ENCODE results near the gene CLIP2. TPM values are rescaled to one million over a fixed set of nuclear protein-coding genes. Genes with fewer than 3 reads are reported as not detected.
"Not testable (repeated sequence)": the region's sequence is repeated elsewhere in the genome, so short reads cannot be mapped to it uniquely, and the experiment has no call there.

CLIP2 gene
- polyA plus RNA-seq, 3 donors: 1.1 to 5.2 (median 1.3) TPM

- H3K4me1 Mint-ChIP-seq: peaks cover 31% of the 10 kb centered on the region
- Histone ChIP-seq H2AFZ (ENCODE audit: insufficient read depth, low read depth, low read length, poor library complexity, severe bottlenecking) (peak overlapping the region; percentile 95), H3K9ac (ENCODE audit: insufficient read depth, low read length, poor library complexity, severe bottlenecking) (peak overlapping the region; percentile 79), H3K4me2 (replicated peaks; ENCODE audit: extremely low read depth, low read length, poor library complexity, severe bottlenecking) (peak overlapping the region; percentile 91), H3K4me1 (ENCODE audit: control insufficient read depth in 1 of 2, insufficient read depth in 2 of 2, low read length in 2 of 2) (peaks cover 27 to 36% of the 10 kb centered on the region in 2 donors), H3K9me3 (replicated peaks in 1 of 2; ENCODE audit: control insufficient read depth in 1 of 2, insufficient read depth in 1 of 2, low read length in 2 of 2) (no peaks in the 10 kb centered on the region), H3K27ac (ENCODE audit: low read depth in 1 of 2, low read length in 2 of 2) (peak overlapping the region; percentile 75 to 86), H3K27me3 (ENCODE audit: control insufficient read depth in 2 of 2, insufficient read depth in 2 of 2, low read length in 2 of 2) (no peaks in the 10 kb centered on the region), H3K79me2 (ENCODE audit: insufficient read depth, low read length) (peaks cover 44% of the 10 kb centered on the region), H3K4me3 (replicated peaks in 1 of 3; ENCODE audit: low read depth in 2 of 3, low read length in 3 of 3) (peak overlapping the region; percentile 91 to 97 (median 95)), H3K36me3 (replicated peaks in 1 of 2; ENCODE audit: control insufficient read depth in 1 of 2, insufficient read depth in 2 of 2, low read length in 2 of 2) (peaks cover 11 to 15% of the 10 kb centered on the region in 2 donors), H4K20me1 (ENCODE audit: insufficient read depth, low read length) (peaks cover 4% of the 10 kb centered on the region)
- H3K27me3 Mint-ChIP-seq (ENCODE audit: low read depth in 3 of 3): peaks cover 0 to under 1% (median 0%) of the 10 kb centered on the region in 3 donors
- intact Hi-C loops (cut with micrococcal nuclease): loop anchor here (2.0 to 5.0 kb wide), 2 partner anchors 34 to 37 kb away; partner anchors contain the start of gene CLIP2 (in 1 of the 2)
- 21% methylated on average over 9 of the region's 20 CpGs for WGBS (ENCODE audit: insufficient coverage)
- peak overlapping the region; percentile 92 to 96 for H3K4me3 Mint-ChIP-seq
- no peak for TF ChIP-seq CTCF (IDR thresholded peaks at IDR 0.05)
- DNase-seq: no peak
- peaks cover 0 to 2% (median 0%) of the 10 kb centered on the region in 7 donors for H3K9me3 Mint-ChIP-seq
- H3K27ac Mint-ChIP-seq: peak overlapping the region; percentile 89 to 98 (median 96)
- H3K36me3 Mint-ChIP-seq: peaks cover 15 to 18% of the 10 kb centered on the region in 2 donors
These were observed 34.3 kb upstream of the CLIP2 start for GRCh38 chr7:74254858-74255379.

- peaks cover 39% of the 10 kb centered on the region for H3K79me2 ChIP-seq (ENCODE audit: insufficient read depth, low read length)
- intact Hi-C loops (cut with micrococcal nuclease): loop anchor here in 1 of 2 donors (2.0 kb wide), 1 partner anchor 33 kb away; the partner anchor contains the start of gene CLIP2
- H3K4me2 ChIP-seq (replicated peaks; ENCODE audit: extremely low read depth, low read length, poor library complexity, severe bottlenecking): peak overlapping the region; percentile 91
- not testable (repeated sequence) for H3K27me3 ChIP-seq (ENCODE audit: control insufficient read depth in 2 of 2, insufficient read depth in 2 of 2, low read length in 2 of 2); H4K20me1 ChIP-seq (ENCODE audit: insufficient read depth, low read length); DNase-seq; H3K9me3 Mint-ChIP-seq; H3K36me3 ChIP-seq (replicated peaks in 1 of 2; ENCODE audit: control insufficient read depth in 1 of 2, insufficient read depth in 2 of 2, low read length in 2 of 2); H3K4me3 Mint-ChIP-seq; H3K27me3 Mint-ChIP-seq (ENCODE audit: low read depth in 3 of 3); H3K9me3 ChIP-seq (replicated peaks in 1 of 2; ENCODE audit: control insufficient read depth in 1 of 2, insufficient read depth in 1 of 2, low read length in 2 of 2)
- H3K4me3 ChIP-seq (replicated peaks in 1 of 3; ENCODE audit: low read depth in 2 of 3, low read length in 3 of 3): peak overlapping the region in 2 of 3 experiments; percentile 91 to 97
- Mint-ChIP-seq H3K36me3 (peaks cover 11 to 13% of the 10 kb centered on the region in 2 donors), H3K27ac (peak overlapping the region in 3 of 7 donors; percentile 61 to 98 (median 68)), H3K4me1 (peaks cover 31% of the 10 kb centered on the region)
- peak overlapping the region; percentile 95 for H2AFZ ChIP-seq (ENCODE audit: insufficient read depth, low read depth, low read length, poor library complexity, severe bottlenecking)
- 82% methylated on average over 3 of the region's 6 CpGs for WGBS (ENCODE audit: insufficient coverage)
- H3K27ac ChIP-seq (ENCODE audit: low read depth in 1 of 2, low read length in 2 of 2): peak overlapping the region; percentile 75 to 86
- H3K9ac ChIP-seq (ENCODE audit: insufficient read depth, low read length, poor library complexity, severe bottlenecking): peak overlapping the region; percentile 79
- peaks cover 27 to 36% of the 10 kb centered on the region in 2 donors for H3K4me1 ChIP-seq (ENCODE audit: control insufficient read depth in 1 of 2, insufficient read depth in 2 of 2, low read length in 2 of 2)
These were observed 33.7 kb upstream of the CLIP2 start for GRCh38 chr7:74255461-74255860.

Data from CD14-positive monocyte (primary cell).